Sigmoid colon (tissue), 7 donors: ENCODE data around the gene SRPK3. TPM values are rescaled to one million over a fixed set of nuclear protein-coding genes. Genes with fewer than 3 reads are reported as not detected.
A peak's percentile ranks its signal among the peaks of the same experiment; 100 is the strongest.

ENCODE experiments used
- DNase-seq: peaks from one replicate; pipeline ENCODE4 v3.0.0-alpha.2; 2019
- H3K27ac ChIP-seq, 4 donors: fragments of 200-600 bp; sonication (generic); one replicate each; pipeline ENCODE4 v1.5.1; 2016 to 2019; ENCODE audit warnings: mild to moderate bottlenecking in 1 of 4
- H3K27me3 ChIP-seq, 3 donors: fragments of 200-600 bp; sonication (generic); one replicate each; pipeline ENCODE4 v1.5.1; 2019; ENCODE audit warnings: mild to moderate bottlenecking in 1 of 3
- H3K36me3 ChIP-seq, 4 donors: fragments of 200-600 bp; sonication (generic); one replicate each; pipeline ENCODE4 v1.5.1; 2016 to 2019
- H3K4me1 ChIP-seq, 4 donors: fragments of 200-600 bp; sonication (generic); one replicate each; pipeline ENCODE4 v1.5.1; 2017 to 2019
- H3K4me3 ChIP-seq, 4 donors: fragments of 200-600 bp; sonication (generic); one replicate each; pipeline ENCODE4 v1.5.1; 2017 to 2019; ENCODE audit warnings: mild to moderate bottlenecking in 2 of 4, moderate library complexity in 1 of 4
- H3K9me3 ChIP-seq, 4 donors: fragments of 200-600 bp in 3 of 4; sonication (generic) in 3 of 4; one replicate each; pipeline versions ENCODE4 v1.5.1 to v1.6.1; 2013 to 2019
- CTCF ChIP-seq, 4 experiments: fragments of 450-650 bp in 3 of 4; fragments of 200-600 bp in 1 of 4; IDR thresholded peaks; one replicate each; pipeline ENCODE4 v1.5.1; 2016 to 2019; ENCODE audit warnings: antibody characterized with exemption in 4 of 4, mild to moderate bottlenecking in 3 of 4, moderate library complexity in 2 of 4
- EP300 ChIP-seq, 4 donors: sonication (generic); formaldehyde crosslinking; IDR thresholded peaks; one replicate each; pipeline ENCODE4 v1.6.1; 2017; ENCODE audit warnings: antibody characterized with exemption in 4 of 4
- POLR2A ChIP-seq, 2 donors: fragments of 450-650 bp; IDR thresholded peaks; one replicate each; pipeline ENCODE4 v1.6.1; 2016; ENCODE audit warnings: antibody characterized with exemption in 2 of 2, mild to moderate bottlenecking in 2 of 2, moderate library complexity in 2 of 2
- POLR2AphosphoS5 ChIP-seq, 4 donors: sonication (generic); formaldehyde crosslinking; IDR thresholded peaks; one replicate each; pipeline ENCODE4 v1.6.1; 2017; ENCODE audit warnings: antibody characterized with exemption in 4 of 4
- WGBS, 2 donors: extraction: QIAGEN DNeasy Blood & Tissue Kit; methylation state at CpG; one replicate each; pipeline ENCODE4 v1.1.7; 2013; 5-methylcytosine and 5-hydroxymethylcytosine counted together
- intact Hi-C: fragments of 100-400 bp; cut with DNase I; formaldehyde crosslinking; loops from one replicate; pipeline ENCODE4 v1.15.1; 2023
- polyA plus RNA-seq, 3 donors: library from polyadenylated mRNA; stranded (reverse); fragments of 200-250 nt; gene quantifications; one replicate each; pipeline ENCODE4 v1.2.3, GENCODE V29; 2013
- total RNA-seq, 4 donors: library from RNA; depleted of rRNA; stranded (reverse); fragments of >200 nt; gene quantifications; one replicate each; pipeline ENCODE4 v1.1.0, GENCODE V29; 2016
- donor health status: healthy with polysubstance abuse.
- donor health status: Bipolar disorder and iron deficiency.
- donor health status: healthy.

Gene SRPK3
- total and polyA plus RNA-seq, 7 donors = 0.31 to 13.0 (median 4.6) TPM; not detected in 2

GRCh38 chrX:153783378-153784013, 2.7 kb downstream of the SRPK3 start:
- Histone ChIP-seq H3K27me3 (peaks cover 0 to 2% (median 0%) of the 10 kb centered on the region in 3 donors), H3K9me3 (no peaks in the 10 kb centered on the region), H3K4me1 (peaks cover 0 to 32% (median 29%) of the 10 kb centered on the region in 4 donors), H3K4me3 (no peak overlapping the region), H3K36me3 (peaks cover 0 to 32% (median 3%) of the 10 kb centered on the region in 4 donors), H3K27ac (peak overlapping the region in 1 of 4 donors; percentile 91)
- intact Hi-C loops = loop anchor here (5.0 kb wide), 1 partner anchor 149 kb away; no protein-coding TSS in a partner anchor
- no peak for DNase-seq
- WGBS, 2 donors = 80 to 89% methylated on average over 24 of the region's 24 CpGs
- no peak for TF ChIP-seq CTCF (IDR thresholded peaks at IDR 0.05)
- TF ChIP-seq POLR2A (IDR thresholded peaks at IDR 0.05) = no peak
- no peak for TF ChIP-seq POLR2AphosphoS5 (IDR thresholded peaks at IDR 0.05)
- no peak for TF ChIP-seq EP300 (IDR thresholded peaks at IDR 0.05)

- no peak overlapping the region for H3K4me3 ChIP-seq
- H3K4me1 ChIP-seq = peaks cover 0 to 32% (median 29%) of the 10 kb centered on the region in 4 donors
- TF ChIP-seq POLR2AphosphoS5 (IDR thresholded peaks at IDR 0.05) = no peak
- DNase-seq = no peak
- intact Hi-C loops = loop anchor here (5.0 kb wide), 1 partner anchor 148 kb away; no protein-coding TSS in a partner anchor
- 92 to 94% methylated on average over 27 of the region's 27 CpGs for WGBS, 2 donors
- H3K27me3 ChIP-seq = no peaks in the 10 kb centered on the region
- H3K36me3 ChIP-seq = peaks cover 0 to 40% (median 3%) of the 10 kb centered on the region in 4 donors
- no peaks in the 10 kb centered on the region for H3K9me3 ChIP-seq
- H3K27ac ChIP-seq = no peak overlapping the region
These were observed 3.6 kb downstream of the SRPK3 start for GRCh38 chrX:153784325-153784967.

GRCh38 chrX:153786669-153787068, 5.8 kb downstream of the SRPK3 start:
- Histone ChIP-seq H3K4me3 (no peak overlapping the region), H3K27ac (no peak overlapping the region), H3K27me3 (no peaks in the 10 kb centered on the region), H3K36me3 (peaks cover 0 to 48% (median 3%) of the 10 kb centered on the region in 4 donors), H3K4me1 (peaks cover 0 to 17% (median 11%) of the 10 kb centered on the region in 4 donors), H3K9me3 (no peaks in the 10 kb centered on the region)
- 89 to 90% methylated on average over 15 of the region's 15 CpGs for WGBS, 2 donors
- TF ChIP-seq EP300 (IDR thresholded peaks at IDR 0.05) (no peak), POLR2A (IDR thresholded peaks at IDR 0.05) (no peak), POLR2AphosphoS5 (IDR thresholded peaks at IDR 0.05) (no peak), CTCF (IDR thresholded peaks at IDR 0.05) (no peak)
- DNase-seq = no peak
- intact Hi-C loops = no loop called here

- peaks cover 0 to 48% (median 3%) of the 10 kb centered on the region in 4 donors for H3K36me3 ChIP-seq
- no peaks in the 10 kb centered on the region for H3K27me3 ChIP-seq
- no peak for DNase-seq
- intact Hi-C loops = loop anchor here (5.0 kb wide), 1 partner anchor 138 kb away; the partner anchor contains the start of gene ARHGAP4
- no peak overlapping the region for H3K4me3 ChIP-seq
- 95 to 96% methylated on average over 12 of the region's 12 CpGs for WGBS, 2 donors
- H3K4me1 ChIP-seq = peaks cover 0 to 18% (median 16%) of the 10 kb centered on the region in 4 donors
- TF ChIP-seq CTCF (IDR thresholded peaks at IDR 0.05) (no peak), POLR2AphosphoS5 (IDR thresholded peaks at IDR 0.05) (no peak), POLR2A (IDR thresholded peaks at IDR 0.05) (no peak), EP300 (IDR thresholded peaks at IDR 0.05) (no peak)
- H3K9me3 ChIP-seq = no peaks in the 10 kb centered on the region
- no peak overlapping the region for H3K27ac ChIP-seq
These were observed 8.8 kb downstream of the SRPK3 start for GRCh38 chrX:153789654-153790053.
